Measurements from ENCODE around the gene GSTM1.

The GSTM1 gene

DNA sequence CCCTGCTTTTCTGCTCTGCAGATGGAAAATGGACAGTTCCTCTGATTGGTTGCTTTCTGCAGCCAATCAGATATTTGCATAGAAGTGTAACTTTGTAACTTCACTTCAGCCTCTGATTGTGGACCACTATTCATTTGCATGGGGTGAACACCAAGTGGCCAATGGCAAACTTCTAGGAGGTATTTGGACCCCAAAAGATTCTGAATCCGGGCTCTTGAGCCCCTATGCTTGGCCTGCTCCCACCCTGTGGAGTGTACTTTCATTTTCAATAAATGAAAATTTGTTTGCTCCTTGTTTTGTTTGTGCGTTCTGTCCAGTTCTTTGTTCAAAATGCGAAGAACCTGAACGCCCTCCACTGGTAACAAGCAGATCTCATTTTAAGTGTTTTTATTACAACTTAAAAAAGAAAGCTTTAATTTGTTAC is 38.1 kb upstream of the GSTM1 start:
- TF ChIP-seq, protein P1, sequence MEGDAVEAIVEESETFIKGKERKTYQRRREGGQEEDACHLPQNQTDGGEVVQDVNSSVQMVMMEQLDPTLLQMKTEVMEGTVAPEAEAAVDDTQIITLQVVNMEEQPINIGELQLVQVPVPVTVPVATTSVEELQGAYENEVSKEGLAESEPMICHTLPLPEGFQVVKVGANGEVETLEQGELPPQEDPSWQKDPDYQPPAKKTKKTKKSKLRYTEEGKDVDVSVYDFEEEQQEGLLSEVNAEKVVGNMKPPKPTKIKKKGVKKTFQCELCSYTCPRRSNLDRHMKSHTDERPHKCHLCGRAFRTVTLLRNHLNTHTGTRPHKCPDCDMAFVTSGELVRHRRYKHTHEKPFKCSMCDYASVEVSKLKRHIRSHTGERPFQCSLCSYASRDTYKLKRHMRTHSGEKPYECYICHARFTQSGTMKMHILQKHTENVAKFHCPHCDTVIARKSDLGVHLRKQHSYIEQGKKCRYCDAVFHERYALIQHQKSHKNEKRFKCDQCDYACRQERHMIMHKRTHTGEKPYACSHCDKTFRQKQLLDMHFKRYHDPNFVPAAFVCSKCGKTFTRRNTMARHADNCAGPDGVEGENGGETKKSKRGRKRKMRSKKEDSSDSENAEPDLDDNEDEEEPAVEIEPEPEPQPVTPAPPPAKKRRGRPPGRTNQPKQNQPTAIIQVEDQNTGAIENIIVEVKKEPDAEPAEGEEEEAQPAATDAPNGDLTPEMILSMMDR (IDR thresholded peaks at IDR 0.05): no peak
- DNase-seq: no peak
- peaks cover 32% of the 10 kb centered on the region for H3K9me3 Mint-ChIP-seq
- no peak overlapping the region for H3K27ac Mint-ChIP-seq
- no peak overlapping the region for H3K4me3 Mint-ChIP-seq
- H3K4me1 Mint-ChIP-seq: peaks cover 19% of the 10 kb centered on the region
- peaks cover 51% of the 10 kb centered on the region for H3K27me3 Mint-ChIP-seq (ENCODE audit: low read depth, poor library complexity)
- peaks cover 5% of the 10 kb centered on the region for H3K36me3 Mint-ChIP-seq (ENCODE audit: low read depth)

- H3K36me3 Mint-ChIP-seq (ENCODE audit: low read depth): peaks cover 5% of the 10 kb centered on the region
- no peak overlapping the region for H3K4me3 Mint-ChIP-seq
- H3K27me3 Mint-ChIP-seq (ENCODE audit: low read depth, poor library complexity): peaks cover 54% of the 10 kb centered on the region
- peaks cover 24% of the 10 kb centered on the region for H3K9me3 Mint-ChIP-seq
- H3K4me1 Mint-ChIP-seq: peaks cover 24% of the 10 kb centered on the region
- TF ChIP-seq, protein P1 (IDR thresholded peaks at IDR 0.05): no peak
- no peak for DNase-seq
- H3K27ac Mint-ChIP-seq: no peak overlapping the region
Measured at GRCh38 chr1:109650609-109651008, 37.0 kb upstream of the GSTM1 start.

DNA sequence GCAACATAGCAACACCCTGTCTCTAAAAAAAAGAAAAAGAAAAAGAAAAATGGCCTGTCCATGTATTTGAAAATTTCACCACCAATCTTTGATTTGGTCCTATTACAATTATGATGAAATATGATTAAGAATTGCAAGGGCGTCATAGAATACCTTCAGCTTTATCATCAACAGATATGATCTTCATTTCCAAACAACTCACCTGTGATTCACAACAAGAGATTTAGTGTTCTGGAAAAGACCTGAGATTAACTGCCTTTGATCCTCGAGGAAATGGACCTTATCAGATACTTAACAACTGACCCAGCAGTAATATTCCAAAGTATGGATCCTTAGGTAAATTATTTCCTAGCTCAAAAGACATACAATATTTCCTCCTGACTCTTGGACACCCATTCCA is 35.2 kb upstream of the GSTM1 start:
- DNase-seq: no peak
- TF ChIP-seq, protein P1 (IDR thresholded peaks at IDR 0.05): no peak
- peaks cover 49% of the 10 kb centered on the region for H3K27me3 Mint-ChIP-seq (ENCODE audit: low read depth, poor library complexity)
- H3K4me1 Mint-ChIP-seq: peaks cover 39% of the 10 kb centered on the region
- no peak overlapping the region for H3K27ac Mint-ChIP-seq
- no peaks in the 10 kb centered on the region for H3K36me3 Mint-ChIP-seq (ENCODE audit: low read depth)
- H3K9me3 Mint-ChIP-seq: peaks cover 11% of the 10 kb centered on the region
- H3K4me3 Mint-ChIP-seq: no peak overlapping the region

DNA sequence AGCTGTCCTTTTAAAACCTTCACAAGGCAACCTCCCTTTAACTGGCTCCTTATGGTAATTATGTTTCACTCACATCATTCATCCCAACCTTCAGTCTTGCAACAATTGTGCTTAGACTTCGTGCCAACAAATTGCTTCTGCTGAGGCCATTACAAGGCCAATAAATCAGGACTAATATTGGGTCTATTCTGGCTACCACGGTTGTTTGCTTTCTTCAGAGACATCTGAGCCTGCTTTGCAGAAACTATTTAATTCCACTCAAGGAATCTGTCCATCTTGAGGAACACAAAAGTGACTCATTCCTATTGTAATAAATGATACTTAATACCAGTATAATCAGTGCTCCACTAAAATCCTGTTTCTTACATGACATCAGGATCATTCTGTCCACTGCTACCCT is 34.3 kb upstream of the GSTM1 start:
- DNase-seq: no peak
- Mint-ChIP-seq H3K36me3 (ENCODE audit: low read depth) (no peaks in the 10 kb centered on the region), H3K9me3 (peaks cover 5% of the 10 kb centered on the region), H3K4me3 (peak overlapping the region; percentile 56), H3K27me3 (ENCODE audit: low read depth, poor library complexity) (peaks cover 49% of the 10 kb centered on the region), H3K4me1 (peaks cover 48% of the 10 kb centered on the region), H3K27ac (no peak overlapping the region)
- TF ChIP-seq, protein P1 (IDR thresholded peaks at IDR 0.05): no peak

DNA sequence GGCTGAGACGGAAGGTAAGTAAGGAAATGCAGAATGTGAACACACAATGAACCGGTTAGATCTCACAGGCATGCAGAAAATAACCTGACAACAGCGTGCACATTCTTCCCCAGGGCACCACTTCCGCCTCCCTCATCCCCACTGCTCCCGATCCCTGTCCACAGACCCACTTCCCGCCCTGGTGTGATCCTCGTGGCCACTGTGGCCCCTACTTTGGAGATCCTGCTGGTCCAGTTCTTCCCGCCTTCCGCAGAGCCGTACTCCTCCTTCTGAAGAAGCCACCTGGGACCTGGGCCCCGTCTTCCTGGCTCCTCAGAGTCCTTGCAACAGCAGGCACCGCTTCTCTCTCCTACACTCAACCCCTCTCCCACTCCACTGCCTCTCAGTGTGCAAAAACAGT is 33.1 kb upstream of the GSTM1 start:
- H3K27ac Mint-ChIP-seq: no peak overlapping the region
- DNase-seq: no peak
- TF ChIP-seq, protein P1 (IDR thresholded peaks at IDR 0.05): no peak
- H3K36me3 Mint-ChIP-seq (ENCODE audit: low read depth): peaks cover 4% of the 10 kb centered on the region
- peaks cover 60% of the 10 kb centered on the region for H3K4me1 Mint-ChIP-seq
- peaks cover 49% of the 10 kb centered on the region for H3K27me3 Mint-ChIP-seq (ENCODE audit: low read depth, poor library complexity)
- H3K9me3 Mint-ChIP-seq: no peaks in the 10 kb centered on the region
- peak overlapping the region; percentile 91 for H3K4me3 Mint-ChIP-seq
